ENCODE data around the gene EMP3.
"Not testable (repeated sequence)": the region's sequence is repeated elsewhere in the genome, so short reads cannot be mapped to it uniquely, and the experiment has no call there.

EMP3 gene

GRCh38 chr19:48325265-48325910, at the start of gene EMP3:
Gene EMP3, plus strand, starts transcription at chr19:48325552. Its CDS starts 1,293 bp downstream, at chr19:48326845.
- DNase-seq, result peak; percentile 89

- no peak for DNase-seq
Observed at GRCh38 chr19:48279747-48280146, 45.6 kb upstream of the EMP3 start.

DNA sequence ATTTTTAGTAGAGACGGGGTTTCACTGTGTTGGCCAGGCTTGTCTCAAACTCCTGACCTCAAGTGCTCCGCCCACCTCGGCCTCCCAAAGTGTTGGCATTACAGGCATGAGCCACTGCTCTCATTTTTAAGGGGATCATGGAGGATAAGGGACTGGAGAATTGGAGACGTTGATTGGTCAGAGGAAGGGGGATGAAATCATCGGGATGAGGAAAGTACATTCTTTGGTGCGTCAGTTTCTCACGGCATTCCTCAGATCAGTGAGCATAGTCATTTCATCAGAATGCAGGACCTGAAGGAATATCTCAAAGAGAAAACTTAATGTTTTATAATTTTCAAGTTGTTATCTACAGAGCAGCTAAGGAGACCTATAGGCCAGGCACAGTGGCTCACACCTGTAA, 41.4 kb upstream of the EMP3 start:
- no peak for DNase-seq

- DNase-seq, result no peak
Observed at GRCh38 chr19:48284896-48285295, 40.5 kb upstream of the EMP3 start.

GRCh38 chr19:48287748-48288147, 37.6 kb upstream of the EMP3 start:
- DNase-seq, result no peak

- no peak for DNase-seq
Observed at GRCh38 chr19:48290401-48290770, 35.0 kb upstream of the EMP3 start.

DNA sequence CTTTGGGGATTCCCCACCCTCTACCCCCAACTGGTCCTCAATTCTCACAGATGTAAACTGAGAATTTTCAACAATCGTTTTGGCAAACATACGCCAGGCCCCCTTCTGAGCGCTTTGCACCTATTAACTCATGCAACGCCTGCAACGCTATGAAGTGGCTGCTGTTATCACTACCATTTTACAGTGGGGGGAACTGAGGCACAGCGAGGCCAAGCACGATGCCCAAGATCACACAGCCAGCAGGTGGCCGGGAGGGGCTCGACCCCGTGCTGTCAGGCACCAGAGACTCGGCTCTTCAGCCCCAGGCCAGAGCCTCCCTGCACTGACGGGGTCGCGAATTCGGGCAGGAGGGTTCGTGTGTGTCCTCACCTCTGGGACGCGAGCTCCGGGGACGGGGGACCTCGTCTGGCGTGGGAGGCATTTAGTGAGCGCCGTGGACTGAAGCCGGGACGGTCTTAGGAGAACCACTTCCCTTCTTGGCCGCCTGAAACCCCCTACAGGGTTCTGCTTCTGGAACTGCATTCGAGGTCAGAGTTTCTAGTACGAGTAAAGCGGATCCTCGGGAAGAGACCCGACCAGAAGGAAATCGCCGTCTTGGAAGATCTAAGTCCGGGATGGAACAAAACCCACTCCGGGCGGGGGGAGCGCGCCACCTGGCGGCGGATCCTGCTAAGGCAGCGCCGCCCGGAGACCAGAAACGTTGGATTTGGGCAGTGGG, 34.4 kb upstream of the EMP3 start:
- DNase-seq, result peak; percentile 60

- DNase-seq, result not testable (repeated sequence)
Observed at GRCh38 chr19:48291489-48291815, 33.9 kb upstream of the EMP3 start.

DNA sequence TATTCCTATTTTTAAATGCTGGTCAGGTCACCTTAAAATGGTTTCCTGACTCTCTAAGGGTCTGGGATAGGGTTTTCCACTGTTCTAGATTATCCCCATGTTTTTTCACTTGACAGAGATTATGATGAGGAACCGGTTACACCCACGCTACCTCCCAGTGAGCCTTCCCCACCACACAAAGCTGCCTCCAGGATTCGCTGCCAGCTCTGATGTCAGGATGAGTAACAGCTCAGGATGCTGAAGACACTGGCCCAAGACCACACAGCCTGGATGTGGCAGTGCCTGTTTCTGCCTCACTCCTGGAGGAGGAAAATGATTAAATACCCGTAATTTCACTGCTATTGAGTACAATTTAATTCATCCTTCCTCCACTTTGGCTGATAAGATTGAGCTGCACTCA, 32.6 kb upstream of the EMP3 start:
- DNase-seq, result no peak

- no peak for DNase-seq
Observed at GRCh38 chr19:48295458-48295857, 29.9 kb upstream of the EMP3 start.

DNA sequence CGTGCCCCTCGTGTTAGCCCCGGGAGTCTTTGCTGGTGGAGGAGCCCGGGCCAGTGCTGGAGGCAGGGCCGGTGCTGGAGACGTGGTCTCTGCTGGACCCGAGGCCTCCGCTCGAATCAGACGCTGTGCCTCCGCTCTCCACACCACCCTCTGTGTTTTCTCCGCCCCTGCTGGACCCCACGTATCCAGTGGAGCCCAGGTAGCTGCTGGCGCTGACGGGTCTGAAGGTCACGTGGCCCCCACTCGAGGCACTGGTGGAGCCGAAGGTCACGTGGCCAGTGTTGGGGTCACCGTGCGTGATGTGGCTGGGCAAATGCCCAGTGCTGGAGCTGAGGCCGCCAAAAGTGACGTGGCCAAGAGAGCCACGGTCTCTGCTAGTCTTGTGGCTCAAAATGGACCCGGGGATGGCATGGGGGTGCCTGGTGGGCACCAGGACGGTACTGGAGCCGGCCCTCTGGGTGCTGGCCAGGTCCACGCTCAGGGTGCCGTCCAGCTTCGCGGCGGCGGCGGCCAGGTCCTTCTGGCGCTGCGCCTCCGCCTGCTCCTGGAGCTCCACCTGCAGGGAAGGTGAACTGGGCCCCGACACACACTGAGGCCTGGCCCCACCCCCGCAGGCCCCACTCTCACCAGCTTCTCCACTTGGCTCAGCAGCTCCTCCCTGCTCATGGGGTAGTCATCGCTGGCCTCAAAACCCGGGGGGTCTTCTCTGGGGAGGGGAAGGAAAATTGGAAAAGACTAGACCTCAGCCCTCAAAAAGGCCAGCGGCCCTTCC, 28.2 kb upstream of the EMP3 start:
- DNase-seq, result no peak

DNA sequence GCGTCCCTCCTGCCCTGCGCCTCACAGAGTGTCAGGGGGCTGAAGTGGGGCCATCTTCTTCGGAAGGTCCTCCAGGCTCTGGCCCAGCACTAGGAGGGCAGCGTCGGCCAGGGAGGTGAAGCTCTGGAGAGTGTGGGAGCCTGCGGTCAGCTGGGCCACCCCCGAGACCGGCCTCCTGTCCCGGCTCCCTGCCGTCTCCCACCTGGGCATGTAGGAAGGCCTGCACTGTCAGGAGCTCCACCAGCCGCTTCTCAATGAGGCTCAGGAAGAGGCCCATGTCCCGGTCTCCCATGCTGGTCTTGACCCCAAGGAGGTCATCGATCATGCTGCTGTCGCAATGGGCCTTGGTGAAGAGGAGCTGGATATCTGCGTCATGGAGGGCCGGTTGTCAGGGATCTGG, 27.4 kb upstream of the EMP3 start:
- no peak for DNase-seq

- no peak for DNase-seq
Observed at GRCh38 chr19:48301886-48302599, 23.3 kb upstream of the EMP3 start.

GRCh38 chr19:48302600-48302959, 22.8 kb upstream of the EMP3 start:
- no peak for DNase-seq

- no peak for DNase-seq
Observed at GRCh38 chr19:48303367-48303766, 22.0 kb upstream of the EMP3 start.

GRCh38 chr19:48303866-48304265, 21.5 kb upstream of the EMP3 start:
- no peak for DNase-seq

- DNase-seq, result no peak
Observed at GRCh38 chr19:48308631-48309586, 16.4 kb upstream of the EMP3 start.

DNA sequence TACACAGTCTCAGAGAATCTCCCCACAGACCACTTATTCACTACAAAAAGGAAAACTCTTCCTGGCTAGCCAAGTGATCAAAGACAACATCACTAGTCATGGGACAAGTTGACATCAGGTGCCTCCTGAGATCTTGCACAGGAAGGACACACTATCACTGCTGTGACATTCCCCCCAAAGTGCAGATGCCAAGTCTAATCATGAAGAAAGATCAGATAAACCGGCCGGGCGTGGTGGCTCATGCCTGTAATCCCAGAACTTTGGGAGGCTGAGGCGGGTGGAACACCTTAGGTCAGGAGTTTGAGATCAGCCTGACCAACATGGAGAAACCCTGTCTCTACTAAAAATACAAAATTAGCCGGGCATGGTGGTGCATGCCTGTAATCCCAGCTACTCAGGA, 15.6 kb upstream of the EMP3 start:
- DNase-seq, result not testable (repeated sequence)

- DNase-seq, result no peak
Observed at GRCh38 chr19:48310227-48310626, 15.1 kb upstream of the EMP3 start.

GRCh38 chr19:48311384-48311783, 14.0 kb upstream of the EMP3 start:
- no peak for DNase-seq

GRCh38 chr19:48315712-48316111, 9.6 kb upstream of the EMP3 start:
- no peak for DNase-seq

- not testable (repeated sequence) for DNase-seq
Observed at GRCh38 chr19:48317708-48317960, 7.7 kb upstream of the EMP3 start.

Measured in activated CD4-positive, alpha-beta T cell treated with anti-CD3 and anti-CD28 coated beads, Interleukin-10, Interleukin-2, amounts not matched to agents 100 ng/mL and 50 ng/mL, durations not matched to agents 16 hours and 8 hours (primary cell).